Cardiac fibroblast (primary cell): ENCODE measurements around the gene GFAP.

Experiments
- DNase-seq, 2 donors: peaks; one replicate each; pipeline versions ENCODE4 v3.0.0 to v3.0.0-alpha.2; 2010; ENCODE audit warnings: low read depth in 2 of 2
- H3K4me3 ChIP-seq, 2 donors: replicated peaks in 1 of 2; 1 replicate in 1 of 2; 2 replicates in 1 of 2; pipeline ENCODE4 v1.5.1; 2011; ENCODE audit warnings: low read depth in 2 of 2, low read length in 2 of 2, mild to moderate bottlenecking in 2 of 2, moderate library complexity in 1 of 2
- TF ChIP-seq, protein P1 (sequence below): IDR thresholded peaks from one replicate; pipeline ENCODE4 v1.5.1; 2011; ENCODE audit warnings: low read depth, mild to moderate bottlenecking, low read length, inconsistent platforms

Gene GFAP

DNA sequence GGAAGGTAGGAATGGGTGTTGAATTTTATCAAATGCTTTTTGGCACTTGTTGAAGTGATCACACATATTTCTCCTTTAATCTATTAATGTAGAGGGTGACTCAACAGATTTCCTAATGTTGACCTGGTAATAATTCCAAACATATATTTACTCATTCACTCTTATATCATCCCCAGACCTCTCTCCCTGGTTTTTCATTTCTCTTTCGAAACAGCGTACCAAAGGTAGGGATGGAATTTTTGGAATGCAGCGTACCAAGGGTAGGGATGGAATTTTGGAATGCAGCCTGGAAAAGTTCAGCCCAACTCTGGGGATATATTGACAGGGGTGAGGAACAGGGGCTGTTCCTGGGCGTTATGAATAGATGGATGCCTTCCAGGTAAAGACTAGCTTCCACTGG is 25.0 kb upstream of the GFAP start:
- no peak overlapping the region for H3K4me3 ChIP-seq
- DNase-seq = peak; percentile 48 to 65
- TF ChIP-seq, protein P1, sequence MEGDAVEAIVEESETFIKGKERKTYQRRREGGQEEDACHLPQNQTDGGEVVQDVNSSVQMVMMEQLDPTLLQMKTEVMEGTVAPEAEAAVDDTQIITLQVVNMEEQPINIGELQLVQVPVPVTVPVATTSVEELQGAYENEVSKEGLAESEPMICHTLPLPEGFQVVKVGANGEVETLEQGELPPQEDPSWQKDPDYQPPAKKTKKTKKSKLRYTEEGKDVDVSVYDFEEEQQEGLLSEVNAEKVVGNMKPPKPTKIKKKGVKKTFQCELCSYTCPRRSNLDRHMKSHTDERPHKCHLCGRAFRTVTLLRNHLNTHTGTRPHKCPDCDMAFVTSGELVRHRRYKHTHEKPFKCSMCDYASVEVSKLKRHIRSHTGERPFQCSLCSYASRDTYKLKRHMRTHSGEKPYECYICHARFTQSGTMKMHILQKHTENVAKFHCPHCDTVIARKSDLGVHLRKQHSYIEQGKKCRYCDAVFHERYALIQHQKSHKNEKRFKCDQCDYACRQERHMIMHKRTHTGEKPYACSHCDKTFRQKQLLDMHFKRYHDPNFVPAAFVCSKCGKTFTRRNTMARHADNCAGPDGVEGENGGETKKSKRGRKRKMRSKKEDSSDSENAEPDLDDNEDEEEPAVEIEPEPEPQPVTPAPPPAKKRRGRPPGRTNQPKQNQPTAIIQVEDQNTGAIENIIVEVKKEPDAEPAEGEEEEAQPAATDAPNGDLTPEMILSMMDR = no peak

DNA sequence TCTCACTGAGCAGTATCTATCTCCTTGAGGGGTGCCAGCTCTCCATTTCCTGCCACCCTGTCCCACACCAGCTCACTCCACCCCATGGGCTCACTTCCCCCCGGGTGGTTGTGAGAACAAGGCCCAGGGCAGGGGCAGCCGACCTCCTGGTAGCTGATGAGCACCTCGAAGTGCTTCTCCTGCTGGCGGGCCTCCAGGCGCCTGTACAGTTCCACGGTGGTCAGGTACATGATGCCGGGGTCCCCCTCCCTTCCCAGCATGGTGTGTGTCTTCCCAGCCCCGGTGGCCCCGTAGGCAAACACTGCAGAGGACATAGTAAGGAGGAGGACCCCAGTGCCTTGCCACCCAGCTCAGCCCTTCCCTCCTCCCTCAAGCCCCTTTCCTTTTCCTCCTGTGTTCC is 19.8 kb upstream of the GFAP start:
- TF ChIP-seq, protein P1 = no peak

DNA sequence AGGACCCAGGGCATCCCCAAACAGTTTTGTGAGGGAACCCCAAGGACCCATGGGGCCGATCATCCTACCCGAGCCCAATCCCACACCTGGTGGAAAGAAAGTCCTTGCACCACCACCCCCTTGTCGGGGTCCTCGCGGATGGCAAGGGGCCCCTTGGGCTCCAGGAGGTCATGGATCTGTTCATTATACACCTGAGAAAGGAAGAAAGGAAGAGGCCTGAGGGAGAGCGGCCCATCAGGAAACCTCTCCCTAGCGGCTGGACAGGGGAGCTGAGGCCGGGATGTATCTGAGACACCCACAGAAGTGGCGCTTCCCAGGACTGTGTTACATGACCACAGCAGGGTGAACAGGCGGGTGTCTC is 19.4 kb upstream of the GFAP start:
- no peak for DNase-seq
- TF ChIP-seq, protein P1 = no peak
- H3K4me3 ChIP-seq = no peak overlapping the region

More for the DNA sequence above, 19.8 kb upstream of the GFAP start:
- no peak overlapping the region for H3K4me3 ChIP-seq
- no peak for DNase-seq

DNA sequence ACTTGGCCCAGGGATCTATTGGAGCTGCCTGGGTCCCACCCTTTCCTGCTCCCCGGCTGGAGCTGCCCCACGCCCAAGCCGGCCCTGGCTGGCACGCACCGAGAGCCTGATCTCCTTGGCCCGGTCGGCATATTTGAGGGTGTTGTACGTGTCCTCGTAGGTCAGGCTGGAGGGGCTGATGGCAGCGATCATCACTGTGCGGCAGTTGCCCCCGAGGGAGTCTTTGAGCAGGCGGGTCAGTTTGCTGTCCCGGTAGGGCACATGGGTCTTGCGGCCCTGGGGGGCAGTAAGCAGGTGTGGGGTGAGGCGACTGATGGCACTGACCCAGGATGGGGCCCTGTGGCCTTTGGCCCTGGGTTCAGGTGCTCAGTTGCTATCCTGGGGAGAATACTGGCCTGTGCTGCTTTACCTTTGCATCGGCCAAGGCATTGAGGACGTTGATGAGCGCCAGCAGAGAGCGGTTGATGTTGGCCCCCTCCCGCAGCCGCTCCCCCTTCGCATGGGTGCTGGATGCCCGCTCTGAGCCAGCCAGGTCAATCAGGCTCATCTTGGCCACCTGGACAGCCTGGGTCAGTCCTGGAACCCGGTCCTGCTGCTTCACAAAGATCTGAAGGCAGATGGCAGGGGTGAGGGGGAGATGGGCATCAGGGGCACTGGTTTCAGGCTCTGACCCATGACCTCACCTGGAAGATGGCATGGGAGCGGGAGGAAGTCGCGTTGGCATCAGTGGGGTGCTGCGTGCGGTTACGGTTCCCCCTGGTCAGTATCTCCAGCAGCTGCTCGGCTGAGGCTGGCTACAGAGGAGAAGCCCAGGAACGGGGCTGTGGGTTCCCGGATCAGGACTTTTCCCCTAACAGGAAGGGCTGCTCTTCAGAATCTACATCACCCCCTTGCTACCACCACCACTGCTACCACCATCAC is 18.8 kb upstream of the GFAP start:
- H3K4me3 ChIP-seq = no peak overlapping the region
- TF ChIP-seq, protein P1 = no peak
- no peak for DNase-seq

DNA sequence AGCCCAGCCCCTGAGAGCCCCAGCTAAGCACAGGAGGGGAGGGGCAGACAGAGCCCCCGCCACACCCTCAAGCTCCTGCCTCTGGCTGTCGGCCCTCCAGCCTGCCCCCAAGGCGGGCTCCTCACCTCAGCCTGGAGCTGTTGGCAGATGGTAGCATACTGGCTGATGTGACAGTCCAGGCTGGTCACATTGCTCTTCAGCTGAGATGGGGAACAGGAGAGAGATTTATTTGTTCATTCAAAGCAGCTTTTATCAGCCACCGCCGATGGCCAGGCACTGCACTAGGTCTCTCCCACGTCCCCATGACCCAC is 17.4 kb upstream of the GFAP start:
- H3K4me3 ChIP-seq = no peak overlapping the region
- no peak for DNase-seq
- TF ChIP-seq, protein P1 = no peak

DNA sequence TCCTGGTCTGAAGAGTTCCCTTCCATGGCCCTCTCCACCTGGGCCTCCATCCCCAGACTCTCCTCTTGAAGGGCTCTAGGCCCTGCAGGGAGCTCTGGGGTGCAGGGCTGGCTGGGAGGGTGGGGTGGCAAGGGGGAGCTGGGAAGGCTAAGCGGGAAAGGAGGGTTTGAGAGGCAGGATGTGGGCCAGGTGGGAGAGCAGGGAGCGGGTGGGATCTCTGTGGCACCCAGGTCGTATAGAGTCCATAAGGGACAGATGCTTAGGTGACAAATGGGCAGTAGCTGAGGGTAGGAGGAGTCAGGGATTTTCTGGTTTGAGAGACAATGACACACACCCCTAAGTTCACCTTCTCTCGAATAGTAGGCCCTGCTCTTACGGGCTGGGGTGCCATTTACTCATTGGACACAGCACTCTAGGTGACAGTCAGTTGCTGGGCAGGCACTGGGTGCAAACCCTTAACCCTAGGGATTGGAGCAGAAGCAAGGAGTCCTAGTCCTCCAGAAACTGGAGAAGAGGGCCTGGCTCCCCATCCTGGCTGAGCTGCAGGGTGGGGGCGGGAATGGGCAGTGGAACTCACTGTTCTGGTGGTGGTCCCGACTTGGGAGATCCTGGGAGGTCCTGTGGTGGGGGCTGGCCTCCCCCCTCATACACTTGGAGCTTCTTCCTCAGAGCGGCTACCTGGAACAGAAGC is 16.9 kb upstream of the GFAP start:
- H3K4me3 ChIP-seq = no peak overlapping the region
- DNase-seq = no peak
- TF ChIP-seq, protein P1 = no peak
